Measurements from ENCODE around the gene LRRIQ4. TPM values are rescaled to one million over a fixed set of nuclear protein-coding genes. Genes with fewer than 3 reads are reported as not detected.

LRRIQ4 gene
- total RNA-seq, 1 donor from 2014 or later, result 0.04 TPM

DNA sequence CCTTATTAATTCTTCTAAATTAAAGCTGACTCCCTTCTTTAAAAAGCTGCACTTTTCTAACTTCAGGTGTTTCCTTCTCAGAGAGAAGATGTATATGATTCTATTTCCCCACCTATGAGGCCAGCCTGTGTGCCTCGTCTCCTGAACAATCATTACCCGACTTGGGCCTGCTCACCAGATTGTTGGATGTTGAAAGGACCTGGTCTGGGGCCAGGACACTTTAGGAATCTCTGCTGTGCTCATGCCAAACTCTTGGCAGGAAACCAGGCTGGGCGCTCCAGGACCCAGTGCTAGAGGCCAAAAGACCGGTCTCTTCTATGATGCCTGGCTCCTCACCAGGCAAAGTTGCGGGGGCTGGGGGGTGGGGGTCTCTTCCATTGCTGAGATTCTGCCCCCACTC, 74.0 kb downstream of the LRRIQ4 start:
- no peak overlapping the region for H3K4me3 ChIP-seq (ENCODE audit: low read depth, low read length)
- TF ChIP-seq, protein P1, sequence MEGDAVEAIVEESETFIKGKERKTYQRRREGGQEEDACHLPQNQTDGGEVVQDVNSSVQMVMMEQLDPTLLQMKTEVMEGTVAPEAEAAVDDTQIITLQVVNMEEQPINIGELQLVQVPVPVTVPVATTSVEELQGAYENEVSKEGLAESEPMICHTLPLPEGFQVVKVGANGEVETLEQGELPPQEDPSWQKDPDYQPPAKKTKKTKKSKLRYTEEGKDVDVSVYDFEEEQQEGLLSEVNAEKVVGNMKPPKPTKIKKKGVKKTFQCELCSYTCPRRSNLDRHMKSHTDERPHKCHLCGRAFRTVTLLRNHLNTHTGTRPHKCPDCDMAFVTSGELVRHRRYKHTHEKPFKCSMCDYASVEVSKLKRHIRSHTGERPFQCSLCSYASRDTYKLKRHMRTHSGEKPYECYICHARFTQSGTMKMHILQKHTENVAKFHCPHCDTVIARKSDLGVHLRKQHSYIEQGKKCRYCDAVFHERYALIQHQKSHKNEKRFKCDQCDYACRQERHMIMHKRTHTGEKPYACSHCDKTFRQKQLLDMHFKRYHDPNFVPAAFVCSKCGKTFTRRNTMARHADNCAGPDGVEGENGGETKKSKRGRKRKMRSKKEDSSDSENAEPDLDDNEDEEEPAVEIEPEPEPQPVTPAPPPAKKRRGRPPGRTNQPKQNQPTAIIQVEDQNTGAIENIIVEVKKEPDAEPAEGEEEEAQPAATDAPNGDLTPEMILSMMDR (IDR thresholded peaks at IDR 0.05; ENCODE audit: insufficient read depth, low read length, poor library complexity, severe bottlenecking), result no peak
- no peak for DNase-seq (ENCODE audit: low read depth)
- H3K27me3 ChIP-seq (ENCODE audit: control insufficient read depth, insufficient read depth, low read length), result no peaks in the 10 kb centered on the region
- H3K36me3 ChIP-seq (ENCODE audit: control insufficient read depth, insufficient read depth, low read length), result no peaks in the 10 kb centered on the region

Other genes starting within 250 kb of the LRRIQ4 start
- 12.4 and 12.6 TPM in 2 replicates for gene MECOM, start 149.2 kb upstream of the LRRIQ4 start, total RNA-seq
- gene TERC, start 47.8 kb upstream of the LRRIQ4 start, total RNA-seq, result 246 and 351 TPM in 2 replicates
- 3.8 and 4.0 TPM in 2 replicates for gene ACTRT3, start 43.3 kb upstream of the LRRIQ4 start, total RNA-seq
- gene MYNN, start 39.5 kb upstream of the LRRIQ4 start, total RNA-seq, result 14.8 and 17.3 TPM in 2 replicates
- 4.1 and 6.0 TPM in 2 replicates for gene LRRC34, start within 50 bp of the LRRIQ4 start, total RNA-seq
- not detected in 2 replicates for gene LRRC31, start 57.1 kb downstream of the LRRIQ4 start, total RNA-seq
- not detected in 2 replicates for gene SAMD7, start 98.7 kb downstream of the LRRIQ4 start, total RNA-seq
- 28.1 and 31.1 TPM in 2 replicates for gene SEC62, start 153.9 kb downstream of the LRRIQ4 start, total RNA-seq
- 13.2 and 14.2 TPM in 2 replicates for gene GPR160, start 225.1 kb downstream of the LRRIQ4 start, total RNA-seq